HepG2 (cell line): ENCODE measurements around the gene SLC13A3. TPM values are rescaled to one million over a fixed set of nuclear protein-coding genes. Genes with fewer than 3 reads are reported as not detected.

Experiments
- ASH2L ChIP-seq: fragments of 300-600, 200-600 bp; sonication (generic); IDR thresholded peaks from 2 replicates; pipeline ENCODE4 v1.7.0; 2017; ENCODE audit warnings: low read depth, mild to moderate bottlenecking, moderate library complexity, mixed read lengths, low read length; ENCODE audit not compliant: insufficient read length
- BCLAF1 ChIP-seq: fragments of 450-650 bp; IDR thresholded peaks from 2 replicates; pipeline ENCODE4 v1.6.1; 2017; ENCODE audit warnings: mild to moderate bottlenecking
- EED ChIP-seq: sonication (generic); formaldehyde crosslinking; IDR thresholded peaks from 2 replicates; pipeline ENCODE4 v1.5.0; 2020; ENCODE audit warnings: mild to moderate bottlenecking, missing genetic modification reagents
- ELF4 ChIP-seq: sonication (generic); formaldehyde crosslinking; IDR thresholded peaks from 2 replicates; pipeline ENCODE4 v1.5.0; 2020; ENCODE audit warnings: missing genetic modification reagents, mild to moderate bottlenecking, moderate library complexity, borderline replicate concordance
- FOXP1 ChIP-seq, 2 experiments: fragments of 450-650 bp in 1 of 2; IDR thresholded peaks; 2 replicates each; pipeline ENCODE4 v1.6.1; 2017 to 2018; ENCODE audit warnings: antibody characterized with exemption in 1 of 2
- HIVEP1 ChIP-seq: sonication (generic); formaldehyde crosslinking; IDR thresholded peaks from 2 replicates; pipeline ENCODE4 v1.4.0; 2020; ENCODE audit warnings: mild to moderate bottlenecking, missing genetic modification reagents
- JUN ChIP-seq: sonication (generic); formaldehyde crosslinking; IDR thresholded peaks from 2 replicates; pipeline ENCODE4 v1.4.0; 2020; ENCODE audit warnings: mild to moderate bottlenecking, missing genetic modification reagents
- KDM1A ChIP-seq: IDR thresholded peaks from 2 replicates; pipeline ENCODE4 v1.6.1; 2016; ENCODE audit warnings: missing compliant biosample characterization
- KLF9 ChIP-seq: IDR thresholded peaks from 2 replicates; pipeline ENCODE4 v1.6.1; 2016; ENCODE audit warnings: low read depth
- MAFF ChIP-seq: IDR thresholded peaks from 2 replicates; pipeline ENCODE4 v1.6.1; 2011; ENCODE audit warnings: low read depth, low read length, improper control_type of control experiment
- MYC ChIP-seq: sonication (generic); formaldehyde crosslinking; IDR thresholded peaks from 2 replicates; pipeline ENCODE4 v1.9.0; 2021; ENCODE audit warnings: missing genetic modification reagents, borderline replicate concordance
- MYNN ChIP-seq: sonication (generic); formaldehyde crosslinking; IDR thresholded peaks from 2 replicates; pipeline ENCODE4 v1.4.0; 2020; ENCODE audit warnings: mild to moderate bottlenecking, low read depth, missing genetic modification reagents
- NR2F6 ChIP-seq, 2 experiments: IDR thresholded peaks; 2 replicates each; pipeline ENCODE4 v1.6.1; 2016; ENCODE audit warnings: antibody characterized with exemption in 1 of 2, mild to moderate bottlenecking in 1 of 2
- PAWR ChIP-seq: sonication (generic); formaldehyde crosslinking; IDR thresholded peaks from 2 replicates; pipeline ENCODE4 v1.4.0; 2020; ENCODE audit warnings: missing genetic modification reagents, mild to moderate bottlenecking, borderline replicate concordance
- PRMT3 ChIP-seq: sonication (generic); formaldehyde crosslinking; IDR thresholded peaks from 2 replicates; pipeline ENCODE4 v1.8.1; 2022; ENCODE audit warnings: low read depth, mild to moderate bottlenecking, moderate library complexity, missing genetic modification reagents, borderline replicate concordance
- RBFOX2 ChIP-seq: fragments of 200-400 bp; formaldehyde crosslinking; IDR thresholded peaks from 2 replicates; pipeline ENCODE4 v1.6.1; 2017; ENCODE audit warnings: low read depth, mild to moderate bottlenecking, low read length
- RXRA ChIP-seq: sonication (generic); formaldehyde crosslinking; IDR thresholded peaks from 2 replicates; pipeline ENCODE4 v1.5.1; 2020; ENCODE audit warnings: missing genetic modification reagents
- SNAPC2 ChIP-seq: sonication (generic); formaldehyde crosslinking; IDR thresholded peaks from 2 replicates; pipeline ENCODE4 v1.8.1; 2022; ENCODE audit warnings: mild to moderate bottlenecking, missing genetic modification reagents
- WIZ ChIP-seq: sonication (generic); formaldehyde crosslinking; IDR thresholded peaks from 2 replicates; pipeline ENCODE4 v1.5.1; 2020; ENCODE audit warnings: mild to moderate bottlenecking, missing genetic modification reagents
- YY1 ChIP-seq: IDR thresholded peaks from 2 replicates; pipeline ENCODE4 v1.6.1; 2011; ENCODE audit warnings: low read length, low read depth, moderate library complexity, mild to moderate bottlenecking; ENCODE audit not compliant: insufficient read depth, insufficient replicate concordance
- ZBTB8A ChIP-seq: sonication (generic); formaldehyde crosslinking; IDR thresholded peaks from 2 replicates; pipeline ENCODE4 v1.4.0; 2020; ENCODE audit warnings: mild to moderate bottlenecking, low read depth, missing genetic modification reagents, borderline replicate concordance
- ZNF224 ChIP-seq: sonication (generic); formaldehyde crosslinking; IDR thresholded peaks from 2 replicates; pipeline ENCODE4 v1.5.0; 2020; ENCODE audit warnings: mild to moderate bottlenecking, missing genetic modification reagents
- ZNF263 ChIP-seq: sonication (generic); formaldehyde crosslinking; IDR thresholded peaks from 2 replicates; pipeline ENCODE4 v1.4.0; 2020; ENCODE audit warnings: missing genetic modification reagents
- ZNF354B ChIP-seq: sonication (generic); formaldehyde crosslinking; IDR thresholded peaks from 2 replicates; pipeline ENCODE4 v1.8.0; 2022; ENCODE audit warnings: mild to moderate bottlenecking, missing genetic modification reagents
- ZNF549 ChIP-seq: sonication (generic); formaldehyde crosslinking; IDR thresholded peaks from 2 replicates; pipeline ENCODE4 v1.5.0; 2020; ENCODE audit warnings: missing genetic modification reagents
- ZNF572 ChIP-seq: sonication (generic); formaldehyde crosslinking; IDR thresholded peaks from 2 replicates; pipeline ENCODE4 v1.5.1; 2020; ENCODE audit warnings: mild to moderate bottlenecking, missing genetic modification reagents
- ZNF773 ChIP-seq: sonication (generic); formaldehyde crosslinking; IDR thresholded peaks from 2 replicates; pipeline ENCODE4 v1.4.0; 2020; ENCODE audit warnings: missing genetic modification reagents, borderline replicate concordance
- ZSCAN20 ChIP-seq: sonication (generic); formaldehyde crosslinking; IDR thresholded peaks from 2 replicates; pipeline ENCODE4 v1.4.0; 2020; ENCODE audit warnings: missing genetic modification reagents, mild to moderate bottlenecking, borderline replicate concordance
- polyA plus RNA-seq, 8 experiments: library from polyadenylated mRNA; depleted of rRNA in 3 of 8; stranded (reverse) in 7 of 8; unstranded in 1 of 8; fragments of >200 nt; fragmentation: Illumina TruSeq in 4 of 8; extraction: Trizol in 4 of 8; gene quantifications; 2 replicates each; pipeline versions ENCODE4 v1.2.1 to v1.2.3, GENCODE V29; 2011 to 2016; ENCODE audit warnings: low read depth in 4 of 8, missing spikeins in 1 of 8, mixed read lengths in 1 of 8; ENCODE audit not compliant: insufficient read depth in 1 of 8
- total RNA-seq, 5 experiments: library from RNA; depleted of rRNA; stranded (reverse); fragments of >200 nt; fragmentation: Illumina TruSeq; extraction: Trizol; gene quantifications; 2 replicates each; pipeline ENCODE4 v1.2.3, GENCODE V29; 2016; ENCODE audit warnings: low read depth in 1 of 5
- TF ChIP-seq, protein P1 (sequence below): IDR thresholded peaks from 2 replicates; pipeline ENCODE4 v1.6.1; 2018; ENCODE audit warnings: missing genetic modification reagents

Gene SLC13A3
- total and polyA plus RNA-seq, 2 of the 13 experiments (the other 11 are each of a cell fraction or from before 2014, with no cell fraction given): 66.5 to 76.0 TPM

- TF ChIP-seq ZNF549 (CRISPR knock-in tag): no peak
- TF ChIP-seq ZSCAN20 (CRISPR knock-in tag): no peak
- no peak for TF ChIP-seq BCLAF1
- 0 out of 2 replicates have a peak, but pooled peaks have one; percentile 11 for TF ChIP-seq JUN (CRISPR knock-in tag)
- no peak for TF ChIP-seq KLF9 (CRISPR knock-in tag)
- no peak for TF ChIP-seq MYC
- TF ChIP-seq PAWR: no peak
- no peak for TF ChIP-seq WIZ
- TF ChIP-seq NR2F6 (IDR thresholded peaks at IDR 0.05): no peak
- no peak for TF ChIP-seq NR2F6 (CRISPR knock-in tag; IDR thresholded peaks at IDR 0.05)
- TF ChIP-seq, protein P1, sequence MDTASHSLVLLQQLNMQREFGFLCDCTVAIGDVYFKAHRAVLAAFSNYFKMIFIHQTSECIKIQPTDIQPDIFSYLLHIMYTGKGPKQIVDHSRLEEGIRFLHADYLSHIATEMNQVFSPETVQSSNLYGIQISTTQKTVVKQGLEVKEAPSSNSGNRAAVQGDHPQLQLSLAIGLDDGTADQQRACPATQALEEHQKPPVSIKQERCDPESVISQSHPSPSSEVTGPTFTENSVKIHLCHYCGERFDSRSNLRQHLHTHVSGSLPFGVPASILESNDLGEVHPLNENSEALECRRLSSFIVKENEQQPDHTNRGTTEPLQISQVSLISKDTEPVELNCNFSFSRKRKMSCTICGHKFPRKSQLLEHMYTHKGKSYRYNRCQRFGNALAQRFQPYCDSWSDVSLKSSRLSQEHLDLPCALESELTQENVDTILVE (CRISPR knock-in tag): no peak
- no peak for TF ChIP-seq ZNF773 (CRISPR knock-in tag)
- no peak for TF ChIP-seq FOXP1 (IDR thresholded peaks at IDR 0.05)
- no peak for TF ChIP-seq FOXP1 (CRISPR knock-in tag; IDR thresholded peaks at IDR 0.05)
- no peak for TF ChIP-seq MAFF
- TF ChIP-seq SNAPC2 (CRISPR knock-in tag): no peak
- no peak for TF ChIP-seq ZBTB8A (CRISPR knock-in tag)
- TF ChIP-seq KDM1A (CRISPR knock-in tag): peak; percentile 99
- no peak for TF ChIP-seq ZNF263
- TF ChIP-seq ELF4 (CRISPR knock-in tag): no peak
- TF ChIP-seq ZNF224 (CRISPR knock-in tag): no peak
- no peak for TF ChIP-seq MYNN (CRISPR knock-in tag)
- TF ChIP-seq YY1: no peak
- no peak for TF ChIP-seq HIVEP1 (CRISPR knock-in tag)
- no peak for TF ChIP-seq PRMT3 (CRISPR knock-in tag)
- TF ChIP-seq EED (CRISPR knock-in tag): no peak
- no peak for TF ChIP-seq ZNF354B (CRISPR knock-in tag)
- TF ChIP-seq RXRA (CRISPR knock-in tag): no peak
- TF ChIP-seq ZNF572 (CRISPR knock-in tag): no peak
- TF ChIP-seq RBFOX2: no peak
- no peak for TF ChIP-seq ASH2L
These were observed 37.2 kb upstream of the SLC13A3 start (continued) for GRCh38 chr20:46688151-46689081.
